Amniotic epithelial cell (primary cell): ENCODE results near the gene ASB6.

ENCODE experiments used
- DNase-seq: peaks from one replicate; pipeline ENCODE4 v3.0.0-alpha.2; 2010; ENCODE audit warnings: low read depth

The ASB6 gene

DNA sequence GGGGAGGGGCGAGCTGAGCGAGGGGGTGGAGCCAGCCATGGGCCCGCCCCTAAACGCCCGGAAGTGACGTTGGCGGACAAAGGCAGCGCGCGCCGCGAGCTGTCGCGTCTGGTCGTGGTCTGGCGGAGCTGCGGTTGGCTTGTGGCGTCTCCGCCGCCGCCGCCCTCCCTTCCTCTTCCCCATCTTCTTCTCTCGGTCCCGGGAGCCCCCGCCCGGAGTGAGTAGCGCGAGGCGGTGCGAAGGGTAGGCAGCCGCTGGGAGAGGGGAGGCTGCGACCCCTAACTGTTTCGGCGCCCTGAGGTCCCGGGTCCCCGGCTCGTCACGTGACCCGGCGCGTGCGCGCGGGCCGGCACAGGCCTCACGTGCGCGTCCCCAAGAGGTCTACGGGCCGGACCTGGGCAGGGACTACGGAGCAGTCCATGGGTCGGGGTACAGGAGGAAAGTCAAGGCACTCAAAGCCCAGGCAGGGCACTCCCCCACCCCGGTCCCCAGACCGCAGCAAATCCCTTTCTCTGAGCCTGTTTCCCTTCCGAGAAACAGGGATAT is 15.8 kb downstream of the ASB6 start, which contains the start of gene NTMT1:
TSS of gene NTMT1 (plus strand) at position 85 of the 546 bp plus-strand sequence. CDS start 6,541 bp downstream, outside the sequence.
- DNase-seq: peak; percentile 62

- peak; percentile 77 for DNase-seq
Observed at GRCh38 chr9:129624947-129625346, 17.0 kb downstream of the ASB6 start.

DNA sequence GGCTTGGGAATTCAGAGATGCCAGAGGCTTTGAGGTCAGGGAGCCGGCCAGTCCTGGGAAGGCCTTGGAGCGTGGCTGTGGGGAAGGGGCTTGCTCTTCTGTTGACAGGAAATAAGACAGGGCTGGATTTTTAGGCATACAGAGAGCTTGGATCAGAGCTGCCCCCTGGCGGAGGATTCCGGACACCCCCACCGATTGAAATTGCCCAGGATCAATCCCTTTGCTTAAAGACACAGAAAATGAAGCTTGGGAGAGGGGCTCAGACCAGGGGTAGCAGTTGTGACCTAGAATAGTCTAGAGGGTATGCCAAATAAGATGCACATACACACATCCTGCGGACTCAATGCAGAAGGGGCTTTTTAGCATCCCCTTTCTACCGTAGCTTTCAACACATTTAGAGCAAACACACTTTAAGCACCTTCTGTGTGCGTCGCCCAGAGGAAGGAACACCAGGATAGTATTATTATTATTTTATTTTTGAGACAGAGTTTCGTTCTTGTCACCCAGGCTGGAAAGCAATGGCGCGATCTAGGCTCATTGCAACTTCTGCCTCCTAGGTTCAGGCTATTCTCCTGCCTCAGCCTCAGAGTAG is 17.7 kb downstream of the ASB6 start:
- DNase-seq: peak; percentile 32

GRCh38 chr9:129623331-129623730 is 18.6 kb downstream of the ASB6 start:
- peak; percentile 65 for DNase-seq

DNA sequence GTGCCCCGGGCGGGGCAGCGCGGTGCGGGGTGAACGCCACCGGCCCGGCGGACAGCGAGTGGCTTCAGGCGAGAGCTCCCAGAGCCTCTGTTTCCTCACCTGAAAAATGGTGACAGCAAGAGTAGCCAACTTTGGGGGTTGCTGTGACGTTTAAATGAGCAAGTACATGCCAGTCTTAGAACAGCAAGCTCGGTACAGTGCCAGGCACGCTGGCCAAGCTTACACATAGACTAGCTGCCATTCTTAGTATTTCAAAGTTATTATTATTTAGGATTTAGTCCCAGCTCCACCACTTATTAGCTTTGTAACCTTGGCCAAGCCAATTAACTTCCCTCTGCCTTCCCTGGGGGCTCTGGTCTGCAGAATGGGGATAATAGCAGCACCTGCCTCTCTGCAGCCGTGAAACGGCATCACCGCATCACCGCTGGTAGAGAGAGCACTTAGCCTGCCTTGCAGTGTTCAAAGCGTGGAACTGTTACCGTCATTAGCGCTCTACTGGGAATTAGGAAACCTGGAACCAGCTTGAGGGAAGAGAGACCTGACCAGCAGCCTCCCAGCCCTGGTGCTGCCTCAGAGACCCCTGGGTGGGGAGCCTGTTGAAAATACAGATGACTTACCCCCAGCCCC is 21.2 kb downstream of the ASB6 start, which contains the start of gene C9orf50:
TSS of gene C9orf50 (minus strand) at position 433 of the 627 bp plus-strand sequence. CDS start 527 bp downstream, outside the sequence.
- DNase-seq: no peak

DNA sequence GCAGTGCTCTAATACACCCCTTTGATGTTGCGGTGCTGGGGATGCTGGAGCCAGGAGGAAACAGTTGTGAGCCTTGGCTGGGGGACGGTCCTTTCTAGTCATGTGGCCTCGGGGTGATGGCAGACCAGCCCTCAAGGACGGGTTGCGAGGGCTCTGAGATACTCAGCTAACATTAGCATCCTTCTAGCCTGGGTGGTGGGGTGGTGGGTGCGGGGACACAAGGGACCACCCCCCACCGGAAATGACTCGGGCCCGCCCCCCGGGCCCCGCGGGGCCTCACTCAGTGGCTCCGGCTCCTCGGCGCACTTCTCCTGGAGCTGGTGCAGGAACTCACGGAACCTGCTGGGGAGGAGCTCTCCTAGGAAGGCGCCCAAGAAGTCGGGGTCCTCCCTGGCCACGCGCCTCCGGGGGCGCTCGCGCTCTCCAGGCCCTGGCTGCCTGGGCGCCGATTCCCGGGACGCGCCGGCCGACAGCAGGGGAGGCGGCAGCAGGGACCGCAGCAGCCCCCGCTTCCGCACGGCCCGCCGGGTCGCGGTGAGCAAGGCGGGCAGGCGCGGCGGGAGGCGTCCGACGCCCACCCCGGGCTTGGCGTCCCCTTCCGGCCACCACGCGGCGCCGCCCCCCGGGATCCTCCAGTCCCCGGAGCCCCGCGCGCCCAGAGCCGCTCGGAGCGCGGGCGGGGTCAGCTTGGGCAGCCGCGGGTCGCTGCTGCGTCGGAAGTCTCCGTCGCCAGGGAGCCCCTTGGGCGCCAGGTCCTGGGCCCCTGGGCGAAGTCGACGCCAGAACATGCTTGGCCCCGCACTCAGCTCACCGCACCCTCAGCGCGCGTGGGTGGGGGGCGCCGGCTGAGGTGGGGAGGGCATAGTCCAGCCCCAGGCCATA is 21.9 kb downstream of the ASB6 start:
- no peak for DNase-seq

DNA sequence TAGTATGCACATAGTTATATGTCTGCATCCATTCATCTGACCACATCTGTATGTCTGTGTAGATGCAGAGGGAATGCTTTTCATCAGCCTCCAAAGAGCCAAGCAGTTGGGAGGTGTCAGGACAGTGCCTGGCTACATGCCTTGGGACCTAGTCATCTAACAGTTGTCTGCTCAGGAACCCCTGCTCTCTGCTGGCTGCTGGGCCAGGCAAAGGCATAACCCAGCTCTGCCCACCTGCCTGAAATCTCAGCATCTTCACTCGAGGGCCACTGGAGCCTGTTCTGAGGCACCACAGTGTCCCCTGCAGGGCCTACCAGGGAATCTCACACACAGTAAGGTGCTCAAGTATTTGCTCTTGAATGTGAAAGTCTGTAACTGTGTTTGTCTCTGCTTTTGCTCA is 24.8 kb downstream of the ASB6 start:
- DNase-seq: peak; percentile 53

- no peak for DNase-seq
Observed at GRCh38 chr9:129615407-129616285, 26.3 kb downstream of the ASB6 start.

DNA sequence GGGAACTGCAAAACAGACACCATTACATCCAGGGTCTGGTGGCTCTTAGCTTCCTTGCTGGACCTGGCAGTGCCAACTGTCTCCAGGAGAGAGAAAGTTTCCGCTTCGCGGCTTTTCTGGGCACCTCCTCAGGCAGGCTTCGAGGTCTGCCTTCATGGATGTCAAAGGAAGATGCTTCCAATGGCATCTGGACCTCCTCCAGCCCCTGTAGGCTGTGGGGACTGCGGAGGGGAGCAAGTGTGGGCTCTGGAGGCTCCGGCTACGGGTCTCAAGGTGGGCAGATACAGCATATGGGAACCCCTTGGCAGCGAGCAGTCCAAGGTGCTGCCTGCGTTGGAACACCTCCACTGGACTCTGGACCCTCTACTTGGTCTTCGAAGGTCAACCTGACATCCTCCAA is 27.0 kb downstream of the ASB6 start:
- no peak for DNase-seq

DNA sequence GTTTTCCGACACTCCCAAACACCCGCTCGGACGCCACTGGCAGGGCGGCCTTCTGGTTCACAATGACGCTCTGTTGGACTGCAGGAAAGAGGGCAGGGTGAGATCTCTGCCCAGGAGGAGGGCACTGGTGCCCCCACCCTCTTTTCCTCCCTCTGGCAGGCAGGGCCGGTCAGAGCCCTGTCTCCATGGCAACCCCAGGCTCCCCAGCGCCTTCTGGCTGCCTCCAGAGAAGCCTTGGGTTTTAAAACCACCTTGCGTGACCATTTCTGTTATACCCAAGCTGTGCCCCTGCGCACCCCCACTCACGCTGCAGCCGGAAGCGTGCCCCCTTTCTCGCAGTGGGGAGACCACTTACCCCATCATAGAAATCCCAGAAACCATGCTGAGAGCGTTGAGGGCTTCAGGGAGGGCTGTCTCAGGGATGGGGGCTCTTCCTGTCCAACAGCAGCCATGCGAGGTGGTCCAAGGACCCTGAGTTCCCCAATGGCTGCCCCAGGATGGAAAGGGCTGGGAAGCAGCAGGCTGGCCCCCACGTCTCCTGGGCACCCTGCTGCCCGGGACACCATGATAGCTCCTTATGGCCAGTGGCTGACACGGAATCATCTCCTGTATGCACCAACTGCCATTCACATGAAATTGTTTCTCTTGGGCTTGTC is 28.3 kb downstream of the ASB6 start:
- no peak for DNase-seq

DNA sequence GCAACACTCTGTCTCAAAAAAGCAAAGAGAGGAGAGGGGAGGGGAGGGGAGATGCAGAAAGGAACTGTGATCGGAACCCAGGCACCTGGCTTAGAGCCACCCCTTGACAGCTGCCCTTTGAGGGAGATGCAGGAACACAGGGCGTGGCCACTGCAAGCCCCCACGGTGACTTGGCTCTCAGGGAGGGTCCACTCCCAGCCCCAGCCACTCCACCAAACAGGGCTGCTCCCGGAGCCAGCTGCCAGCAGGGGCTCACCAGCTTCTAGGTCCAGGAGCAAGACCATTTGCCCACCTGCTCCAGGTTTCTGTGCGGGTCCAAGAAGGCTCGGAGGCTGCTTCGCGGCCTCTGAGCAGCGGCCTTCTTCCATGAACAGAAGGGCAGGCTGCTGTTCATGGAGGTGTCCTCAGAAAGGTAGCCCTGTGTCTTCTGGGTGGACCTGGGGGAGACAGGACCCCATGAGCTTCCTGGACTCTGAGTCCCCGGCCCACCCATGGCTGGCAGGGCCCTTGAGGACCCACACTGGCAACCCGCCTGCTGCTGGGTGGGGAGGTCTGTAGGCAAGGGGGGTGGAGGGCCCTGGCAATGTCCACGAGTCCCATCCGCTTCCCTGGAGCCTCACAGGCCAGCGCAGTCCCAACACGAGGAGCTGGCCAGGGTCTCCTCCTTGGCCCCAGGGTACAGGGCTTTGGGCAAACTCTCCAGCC is 29.0 kb downstream of the ASB6 start:
- no peak for DNase-seq

DNA sequence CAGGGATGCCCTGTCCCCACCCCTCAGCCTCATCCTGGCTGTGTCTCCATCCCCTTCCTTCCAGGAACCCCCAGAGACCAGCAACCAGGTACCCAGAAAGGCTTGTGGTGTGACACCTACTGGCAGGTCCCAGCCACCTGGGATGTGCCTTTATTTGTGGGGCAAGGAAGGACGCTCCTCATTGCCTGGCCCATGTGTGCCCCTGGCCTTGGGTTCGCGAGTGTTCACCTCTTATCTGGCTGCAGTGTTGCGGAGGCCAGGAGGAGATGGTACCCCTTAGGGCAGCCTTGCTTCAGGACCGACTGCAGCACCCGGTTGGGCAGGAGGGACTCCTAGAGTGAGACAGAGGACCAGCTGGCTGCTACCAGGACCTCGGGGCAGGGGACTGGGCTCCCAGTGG is 29.8 kb downstream of the ASB6 start:
- DNase-seq: no peak

DNA sequence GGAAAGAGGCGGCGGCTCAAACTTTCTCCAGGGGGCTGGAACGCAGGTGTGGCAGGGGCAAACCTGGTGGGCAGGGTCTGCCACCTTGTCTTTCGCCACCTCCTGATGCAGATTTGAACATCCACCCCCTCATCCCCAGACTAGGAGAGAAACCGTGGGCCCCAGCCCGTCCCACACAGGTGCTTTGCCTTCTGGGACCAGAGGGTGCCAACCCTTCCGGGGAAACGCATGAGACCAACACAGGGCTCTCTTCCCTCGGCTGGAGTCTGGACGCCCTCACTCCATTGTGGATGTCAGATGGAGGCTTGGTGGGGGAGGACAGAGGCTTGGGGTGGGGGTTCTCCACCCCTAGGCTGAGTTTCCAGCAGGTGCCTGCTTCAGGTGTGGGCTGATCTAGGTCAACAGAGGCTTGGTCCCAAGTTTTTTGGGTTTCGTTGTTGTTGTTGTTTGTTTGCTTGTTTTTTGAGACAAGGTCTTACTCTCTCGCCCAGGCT is 30.6 kb downstream of the ASB6 start:
- no peak for DNase-seq

DNA sequence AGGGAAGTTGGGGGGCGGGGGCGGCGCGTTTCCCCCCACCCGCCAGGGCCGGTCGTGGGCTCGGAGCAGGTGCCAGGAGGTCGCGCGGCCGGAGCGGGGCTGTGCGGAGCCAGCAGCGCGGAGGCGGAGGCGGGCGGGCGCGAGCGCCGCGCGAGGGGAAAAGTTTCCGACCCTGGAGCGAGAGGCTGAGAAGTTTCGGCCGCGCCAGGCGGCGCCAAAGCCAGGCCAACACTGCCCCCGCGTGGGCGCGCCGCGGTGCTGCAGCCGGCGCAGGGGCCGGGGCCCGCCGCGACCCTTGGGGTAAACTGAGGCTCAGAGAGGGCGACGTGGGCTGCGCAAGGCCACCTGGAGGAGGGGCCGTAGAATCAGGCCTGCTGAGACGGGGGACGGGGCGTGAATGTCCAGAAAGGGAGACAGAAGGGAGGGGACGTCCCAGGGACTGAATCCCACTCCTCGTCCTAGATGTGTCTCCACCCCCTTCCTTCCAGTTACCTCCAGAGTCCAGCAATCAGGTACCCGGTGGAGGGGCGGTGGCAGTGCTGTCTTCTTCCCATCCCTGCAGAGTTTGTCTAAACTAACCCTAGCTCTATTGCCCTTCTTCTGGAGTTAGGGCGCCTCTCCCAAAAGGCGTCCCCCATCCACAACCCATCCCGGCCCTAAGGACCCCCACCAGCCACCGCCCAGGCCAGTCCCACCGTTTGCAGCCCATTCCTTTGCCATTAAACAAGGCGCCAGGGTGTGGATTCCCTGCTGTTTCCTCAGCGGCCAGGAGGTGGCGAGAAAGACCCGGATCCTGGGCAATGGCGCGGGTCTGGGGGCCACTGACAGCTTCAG is 31.3 kb downstream of the ASB6 start:
- peak; percentile 42 for DNase-seq

GRCh38 chr9:129610213-129610472 is 31.8 kb downstream of the ASB6 start:
- DNase-seq: no peak

GRCh38 chr9:129609486-129610212 is 32.3 kb downstream of the ASB6 start:
- DNase-seq: peak; percentile 53

GRCh38 chr9:129608561-129609481 is 33.1 kb downstream of the ASB6 start:
- no peak for DNase-seq

DNA sequence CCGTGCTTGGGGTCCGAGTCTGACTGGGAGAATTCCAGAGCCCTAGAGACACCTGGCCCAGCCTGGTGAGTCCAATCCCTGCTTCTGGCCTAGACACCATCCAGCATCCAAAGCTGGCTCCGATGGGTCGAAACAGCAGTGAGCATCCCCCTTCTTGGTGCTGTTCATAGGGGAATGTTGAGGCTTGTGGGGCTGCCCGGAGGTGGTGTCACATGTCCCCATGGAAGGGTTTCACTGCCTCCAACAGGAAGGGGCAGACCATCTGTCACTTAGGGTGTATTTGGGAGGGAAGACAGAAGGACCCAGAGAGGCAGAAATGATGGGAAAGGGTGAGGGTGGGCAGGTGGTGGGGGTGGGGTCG is 34.9 kb downstream of the ASB6 start:
- no peak for DNase-seq
